GM21723 (cell line): ENCODE results near the gene LRCOL1.
"Not testable (repeated sequence)": the region's sequence is repeated elsewhere in the genome, so short reads cannot be mapped to it uniquely, and the experiment has no call there.

ENCODE experiments used
- ATAC-seq: cut with Tn5 transposase; IDR thresholded peaks from one replicate; pipeline ENCODE4 v1.9.1; 2021; ENCODE audit warnings: mild to moderate bottlenecking, moderate library complexity; ENCODE audit not compliant: unreplicated experiment

LRCOL1 gene

DNA sequence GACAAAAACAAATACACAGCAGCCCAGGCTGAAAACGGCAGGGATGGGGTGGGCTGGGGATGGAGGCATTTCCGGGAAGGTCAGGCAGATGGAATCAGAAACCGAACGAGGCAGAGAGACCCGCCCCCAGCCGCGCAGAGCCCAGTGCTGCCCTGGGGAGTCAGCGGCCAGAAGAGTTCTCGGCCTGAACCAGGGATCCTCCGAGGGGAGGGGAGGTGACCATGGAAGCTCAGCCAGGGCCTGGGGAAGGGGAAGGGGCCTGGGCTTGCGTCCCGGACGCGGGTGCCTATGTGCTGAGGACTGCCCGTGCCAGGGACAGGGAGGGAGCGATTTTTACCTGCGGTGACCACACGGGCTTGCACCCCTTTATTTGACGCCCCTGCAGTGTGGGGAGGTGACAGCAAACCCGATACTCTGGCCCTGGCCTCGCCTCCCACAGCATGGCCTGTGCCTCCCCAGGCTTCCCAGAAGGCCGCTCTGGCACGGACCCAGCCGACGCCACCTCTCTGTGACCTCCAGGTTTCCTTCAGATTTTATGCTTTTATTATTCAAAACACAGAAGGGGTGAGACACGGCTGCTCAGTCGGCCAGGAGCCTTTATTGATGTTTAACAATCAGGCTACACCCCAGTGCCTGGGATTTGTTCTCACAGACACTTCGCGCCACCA lies 7.7 kb downstream of the LRCOL1 start:
- no peak for ATAC-seq

DNA sequence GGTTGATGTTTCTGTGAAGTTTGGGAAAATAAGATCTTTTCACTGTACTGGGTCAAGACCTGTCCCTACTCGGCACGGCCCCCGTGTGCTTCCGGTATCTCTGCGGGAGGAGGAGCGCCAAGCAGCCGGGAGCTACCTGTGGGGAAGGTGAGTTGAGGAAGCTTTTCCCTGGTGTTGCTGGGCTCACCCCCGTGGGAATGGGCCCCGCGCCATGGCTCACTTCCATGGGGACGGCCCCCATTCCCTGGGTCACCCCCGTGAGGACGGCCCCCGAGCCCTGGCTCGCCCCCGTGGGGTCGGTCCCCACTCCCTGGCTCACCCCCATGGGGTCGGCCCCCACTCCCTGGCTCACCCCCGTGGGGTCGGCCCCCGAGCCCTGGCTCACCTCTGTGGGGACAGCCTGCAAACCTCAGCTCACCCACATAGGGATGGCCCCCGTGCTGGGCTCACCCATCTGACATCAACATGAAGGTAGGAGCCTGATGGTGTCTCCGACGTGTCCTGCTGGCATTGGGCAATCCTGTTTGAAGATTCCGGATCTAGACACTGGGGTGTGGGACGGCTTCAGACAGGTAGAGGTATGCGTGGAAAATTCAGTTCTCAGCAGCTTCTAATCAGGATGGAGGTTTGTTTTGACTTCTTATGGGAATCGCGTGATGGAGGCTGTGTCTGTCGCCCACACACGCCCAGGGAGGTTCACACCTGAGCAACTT lies 9.1 kb downstream of the LRCOL1 start:
- no peak for ATAC-seq

DNA sequence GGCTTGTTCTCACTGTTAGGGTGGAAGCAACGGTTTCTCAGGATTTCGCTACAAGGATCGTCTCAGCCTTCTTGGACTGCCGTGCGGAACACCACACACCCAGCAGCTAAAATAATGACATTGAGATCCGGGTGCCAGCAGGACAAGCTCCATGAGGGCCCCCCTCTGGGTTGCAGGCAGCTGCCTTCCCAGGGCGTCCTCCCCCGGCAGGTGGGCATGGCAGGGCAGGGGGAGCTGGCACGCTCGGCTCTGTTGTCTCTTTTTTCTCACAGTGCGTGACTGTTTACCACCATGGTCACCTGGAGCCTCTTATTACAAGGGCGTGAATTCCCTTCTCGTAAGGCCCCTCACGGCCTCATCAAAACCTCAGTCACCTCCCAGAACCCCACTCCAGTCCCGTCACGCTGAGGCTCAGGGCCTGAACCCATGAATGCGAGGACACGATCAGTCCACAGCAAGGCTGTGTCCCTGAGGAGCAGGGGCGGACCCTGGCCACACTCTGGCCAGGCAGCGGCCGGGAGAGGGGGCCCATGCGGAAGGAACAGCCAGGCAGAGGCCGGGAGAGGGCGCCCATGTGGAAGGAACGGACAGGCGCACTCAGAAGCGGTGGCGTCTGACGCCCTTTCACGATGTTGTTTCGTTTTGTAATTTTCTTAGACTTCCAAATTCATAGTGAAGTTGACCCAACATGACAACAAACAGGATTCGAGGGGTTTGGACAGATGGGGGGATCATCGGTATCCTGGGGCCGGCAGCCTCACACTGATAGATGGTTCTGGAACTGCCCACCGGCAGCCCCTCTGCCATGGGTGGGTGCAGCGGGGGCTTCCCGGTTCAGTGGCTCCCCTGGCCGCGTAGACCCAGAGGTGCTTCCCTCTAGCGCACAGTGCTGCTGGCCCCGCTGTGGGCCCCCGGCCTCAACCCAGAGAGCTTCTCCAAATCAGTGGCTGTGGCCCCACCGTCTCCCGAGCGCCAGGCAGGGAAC lies 10.0 kb downstream of the LRCOL1 start:
- no peak for ATAC-seq

DNA sequence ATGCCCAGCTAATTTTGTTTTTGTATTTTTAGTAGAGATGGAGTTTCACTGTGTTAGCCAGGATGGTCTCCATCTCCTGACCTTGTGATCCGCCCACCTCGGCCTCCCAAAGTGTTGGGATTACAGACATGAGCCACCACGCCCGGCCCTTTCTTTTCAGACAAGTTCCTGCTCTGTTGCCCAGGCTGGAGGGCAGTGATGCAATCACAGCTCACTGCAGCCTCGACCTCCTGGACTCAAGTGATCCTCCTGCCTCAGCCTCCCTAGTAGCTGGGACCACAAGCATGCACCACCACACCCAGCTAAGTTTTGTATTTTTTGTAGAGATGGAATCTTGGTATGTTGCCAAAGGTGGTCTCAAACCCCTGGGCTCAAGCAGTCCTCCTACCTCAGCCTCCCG lies 10.9 kb downstream of the LRCOL1 start:
- ATAC-seq = not testable (repeated sequence)

DNA sequence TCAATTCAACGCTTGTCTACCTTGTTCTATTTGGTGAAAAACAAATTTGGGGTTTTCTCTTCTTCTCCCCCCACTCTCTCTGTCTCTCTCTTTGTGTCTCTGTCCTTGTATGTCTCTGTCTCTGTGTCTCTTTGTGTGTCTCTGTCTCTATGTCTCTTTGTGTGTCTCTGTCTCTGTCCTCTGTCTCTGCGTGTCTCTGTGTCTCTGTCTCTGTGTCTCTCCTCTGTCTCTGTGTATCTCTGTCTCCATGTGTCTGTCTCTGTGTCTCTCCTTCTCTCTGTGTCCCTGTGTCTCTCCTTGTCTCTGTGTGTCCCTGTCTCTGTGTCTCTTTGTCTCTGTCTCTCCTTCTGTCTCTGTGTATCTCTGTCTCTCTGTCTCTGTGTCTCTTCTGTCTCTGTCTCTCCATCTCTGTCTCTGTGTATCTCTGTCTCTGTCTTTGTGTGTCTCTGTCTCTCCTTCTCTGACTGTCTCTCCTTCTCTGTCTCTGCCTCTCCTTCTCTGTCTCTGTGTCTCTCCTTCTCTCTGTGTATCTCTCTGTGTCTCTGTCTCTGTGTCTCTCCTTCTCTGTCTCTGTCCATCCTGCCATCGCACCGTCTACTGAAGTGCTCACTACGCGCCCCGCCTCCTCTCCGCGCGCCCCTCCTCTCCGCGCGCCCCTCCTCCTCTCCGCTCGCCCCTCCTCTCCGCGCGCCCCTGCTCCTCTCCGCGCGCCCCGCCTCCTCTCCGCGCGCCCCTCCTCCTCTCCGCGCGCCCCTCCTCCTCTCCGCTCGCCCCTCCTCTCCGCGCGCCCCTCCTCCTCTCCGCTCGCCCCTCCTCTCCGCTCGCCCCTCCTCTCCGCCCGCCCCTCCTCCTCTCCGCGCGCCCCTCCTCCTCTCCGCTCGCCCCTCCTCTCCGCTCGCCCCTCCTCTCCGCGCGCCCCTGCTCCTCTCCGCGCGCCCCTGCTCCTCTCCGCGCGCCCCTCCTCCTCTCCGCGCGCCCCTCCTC lies 12.8 kb downstream of the LRCOL1 start:
- no peak for ATAC-seq

DNA sequence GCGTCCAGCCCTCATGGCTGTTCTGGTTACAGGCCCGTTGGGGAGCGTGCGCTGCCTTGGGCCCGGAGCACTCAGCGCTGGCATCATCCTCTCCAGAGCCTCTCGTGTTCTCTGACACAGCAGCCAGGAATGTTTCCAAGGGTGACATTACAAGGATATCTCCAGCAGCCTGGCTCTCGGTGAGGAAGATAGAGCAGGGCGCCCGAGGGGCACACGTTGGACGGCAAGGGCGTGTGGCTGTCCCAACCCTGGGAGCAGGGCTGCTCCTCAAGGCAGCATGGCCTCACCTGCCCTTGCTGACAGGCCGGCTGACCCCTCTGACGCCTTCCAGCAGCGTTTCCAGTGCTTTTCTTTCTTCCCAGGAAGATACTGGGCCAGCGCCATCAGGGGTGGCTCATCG lies 14.4 kb downstream of the LRCOL1 start:
- no peak for ATAC-seq

DNA sequence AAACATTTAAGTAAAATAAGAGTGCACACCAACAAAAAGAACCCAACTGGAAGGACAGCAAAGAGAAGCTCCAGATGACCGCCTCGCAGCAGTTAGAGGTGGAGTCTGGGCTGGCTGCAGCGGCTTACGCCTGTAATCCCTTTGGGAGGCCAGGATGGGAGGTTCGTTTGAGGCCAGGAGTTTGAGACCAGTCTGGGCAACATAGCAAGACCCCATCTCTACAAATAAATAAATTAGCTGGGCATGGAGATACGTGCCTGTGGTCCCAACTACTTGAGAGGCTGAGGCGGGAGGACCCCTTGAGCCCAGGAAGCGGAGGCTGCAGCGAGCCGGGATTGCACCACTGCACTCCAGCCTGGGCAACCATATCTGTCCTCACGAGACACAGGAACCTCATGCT lies 15.2 kb downstream of the LRCOL1 start:
- ATAC-seq = no peak

DNA sequence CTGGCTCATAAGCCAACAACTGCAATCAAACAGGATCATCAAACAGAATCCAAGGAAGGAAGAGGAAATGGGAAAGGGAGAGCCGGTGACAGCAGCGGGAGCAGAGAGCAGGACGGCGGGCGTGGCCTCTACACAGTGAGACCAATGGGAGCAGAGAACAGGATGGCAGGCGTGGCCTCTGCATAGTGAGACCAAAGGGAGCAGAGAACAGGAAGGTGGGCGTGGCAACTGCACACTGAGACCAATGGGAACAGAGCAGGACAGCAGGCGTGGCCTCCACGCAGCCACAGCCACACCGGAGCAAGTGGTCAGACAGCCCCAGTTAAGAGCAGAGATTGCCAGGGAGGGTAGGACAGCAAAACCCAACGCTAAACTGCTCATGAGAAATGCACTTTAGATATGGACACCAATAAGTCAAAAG lies 16.4 kb downstream of the LRCOL1 start:
- no peak for ATAC-seq

DNA sequence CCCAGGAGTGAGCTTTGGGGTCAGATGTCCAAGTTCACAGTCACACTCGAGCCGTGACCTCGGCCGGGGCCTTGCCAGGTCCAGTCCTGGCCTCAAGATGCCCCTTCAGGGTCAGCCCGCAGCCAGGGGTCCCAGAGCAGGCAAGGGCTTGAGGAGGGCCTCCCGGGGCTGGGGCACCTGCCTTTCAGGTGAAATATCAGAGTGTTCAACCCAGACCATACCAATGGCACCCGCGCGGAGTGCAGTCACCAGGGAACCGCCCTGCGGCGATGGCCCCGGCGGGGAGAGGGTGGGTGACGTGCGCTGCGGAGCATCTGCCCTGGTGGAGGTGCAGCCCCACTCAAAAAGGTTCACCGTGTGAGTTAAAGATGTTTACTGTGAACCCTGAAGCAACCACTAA lies 16.9 kb downstream of the LRCOL1 start:
- no peak for ATAC-seq

DNA sequence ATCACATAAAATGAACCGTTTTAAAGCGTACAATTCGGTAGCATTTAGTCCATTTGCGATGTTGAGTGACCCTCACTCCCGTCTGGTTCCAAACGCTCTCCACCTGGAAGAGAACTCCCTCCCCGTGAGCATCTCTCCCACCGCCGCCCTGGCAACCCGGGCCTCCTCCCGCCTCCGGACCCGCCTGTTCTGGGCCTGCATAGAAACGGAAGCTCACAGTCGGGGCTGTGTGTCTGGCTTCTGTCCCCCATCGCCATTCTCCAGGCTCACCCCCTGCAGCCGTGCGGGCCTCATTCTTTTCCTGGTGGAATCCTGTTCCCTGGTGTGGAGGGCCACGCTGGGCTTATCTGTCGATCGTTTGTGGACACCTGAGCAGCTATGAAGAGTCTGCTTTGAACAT lies 17.3 kb downstream of the LRCOL1 start:
- ATAC-seq = no peak

DNA sequence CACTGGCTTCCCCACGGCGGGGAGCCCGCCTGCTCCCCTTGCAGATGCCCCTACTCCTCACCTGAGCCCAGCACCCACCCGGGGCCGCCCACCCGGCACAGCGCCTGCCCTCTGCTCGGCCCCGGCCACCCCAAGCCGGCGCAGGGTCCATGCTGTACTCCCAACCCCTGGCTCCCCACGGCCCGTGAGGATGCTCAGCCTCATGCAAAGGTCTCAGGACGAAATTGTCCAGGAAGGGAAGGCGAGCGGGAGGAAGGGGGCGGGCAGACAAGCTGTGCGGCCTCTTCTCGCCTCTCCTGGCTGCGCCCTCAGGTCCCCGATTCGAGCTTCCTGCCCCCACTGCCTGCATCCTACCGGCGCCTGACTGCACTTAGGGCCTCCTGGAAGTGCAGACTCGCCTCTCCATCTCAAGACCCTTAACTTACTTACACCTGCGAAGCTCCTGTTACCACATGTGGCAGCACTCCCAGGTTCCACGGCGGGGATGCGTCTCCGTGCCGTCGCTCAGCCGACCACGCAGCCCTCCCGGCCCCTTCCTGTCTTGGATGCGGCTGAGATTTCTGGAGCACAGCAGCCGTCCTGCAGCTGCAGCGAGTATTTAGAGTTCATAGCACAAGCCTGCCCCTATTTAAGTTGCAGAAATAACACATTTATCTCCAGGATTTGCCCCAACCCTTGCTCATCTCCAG lies 18.0 kb downstream of the LRCOL1 start:
- ATAC-seq = no peak

DNA sequence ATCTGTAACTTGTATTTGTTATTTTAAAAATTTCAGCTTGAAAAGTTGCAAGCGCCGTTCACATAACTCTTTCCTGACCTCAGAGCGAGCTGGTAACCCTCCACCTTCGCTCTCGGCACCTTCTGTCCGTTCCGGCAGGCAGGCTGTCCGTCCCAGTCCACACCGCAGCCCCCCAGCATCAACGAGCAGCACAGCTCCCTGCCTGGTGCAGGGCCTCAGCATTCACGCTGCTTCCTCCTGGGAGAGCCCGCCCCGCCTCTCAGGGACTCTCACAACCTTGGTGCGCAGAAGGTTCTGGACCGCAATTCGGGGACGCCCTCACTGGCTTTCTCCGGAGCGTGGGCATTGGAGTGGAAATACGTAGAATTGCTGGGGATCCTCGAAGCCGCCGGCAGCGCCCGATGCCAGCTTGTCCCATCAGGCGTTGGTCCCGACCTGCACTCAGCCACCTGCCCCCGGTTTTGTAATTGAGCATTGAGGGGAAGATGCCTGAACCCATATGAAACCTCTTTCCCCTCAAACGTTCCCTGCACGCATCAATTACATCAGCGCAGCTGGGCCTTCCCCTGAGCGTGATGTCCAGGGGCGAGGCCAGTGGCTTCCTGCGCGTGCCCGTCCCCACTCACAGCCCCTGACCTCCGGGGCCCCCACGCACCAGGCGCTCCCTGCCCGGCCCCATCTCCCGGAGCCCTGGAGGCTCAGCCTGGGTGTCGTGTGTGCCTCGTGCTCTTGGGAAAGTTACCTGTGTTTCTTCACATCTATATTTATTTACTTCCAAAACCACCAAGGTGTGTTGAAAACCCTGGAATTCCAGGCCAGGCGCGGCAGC lies 19.1 kb downstream of the LRCOL1 start:
- no peak for ATAC-seq

DNA sequence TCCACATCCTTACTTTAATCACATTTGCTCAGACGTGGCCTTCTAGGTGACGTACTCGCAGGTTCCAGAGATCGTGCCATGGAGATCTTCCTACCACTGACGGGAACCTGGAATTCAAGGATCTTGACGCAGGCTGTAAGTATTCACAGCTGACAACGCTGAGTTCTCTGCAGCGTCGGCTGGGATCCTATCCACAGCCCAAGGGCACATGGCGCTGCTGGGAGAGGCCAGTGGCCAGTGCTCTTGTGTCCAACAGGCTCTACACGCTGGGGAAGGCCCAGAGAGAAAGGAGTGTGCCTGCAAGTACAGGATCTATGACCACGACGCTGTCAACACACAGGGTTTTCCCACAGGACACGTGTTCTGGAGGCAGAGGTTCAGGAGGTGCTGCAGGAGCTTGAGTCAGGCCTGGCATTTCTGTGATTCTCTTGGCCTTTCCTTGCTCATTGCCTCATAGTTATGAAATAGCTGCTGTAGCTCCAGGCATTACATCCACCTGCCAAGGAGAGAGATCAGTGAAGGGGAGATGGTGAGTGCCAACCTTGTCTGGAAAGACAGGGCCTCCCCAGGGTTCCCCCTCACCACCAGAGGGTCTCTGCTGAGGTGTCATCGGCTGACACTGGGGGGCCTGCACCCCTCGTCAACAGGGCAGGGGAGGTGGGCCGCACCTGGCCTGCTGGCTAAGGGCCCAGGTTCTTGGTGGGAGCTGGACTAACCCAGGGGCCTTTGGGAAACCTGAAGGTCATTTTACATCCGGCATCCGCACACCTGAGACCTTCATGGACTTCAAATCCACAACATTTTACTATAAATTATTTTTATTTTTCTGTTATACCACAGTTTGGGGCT lies 21.3 kb downstream of the LRCOL1 start:
- ATAC-seq = no peak

DNA sequence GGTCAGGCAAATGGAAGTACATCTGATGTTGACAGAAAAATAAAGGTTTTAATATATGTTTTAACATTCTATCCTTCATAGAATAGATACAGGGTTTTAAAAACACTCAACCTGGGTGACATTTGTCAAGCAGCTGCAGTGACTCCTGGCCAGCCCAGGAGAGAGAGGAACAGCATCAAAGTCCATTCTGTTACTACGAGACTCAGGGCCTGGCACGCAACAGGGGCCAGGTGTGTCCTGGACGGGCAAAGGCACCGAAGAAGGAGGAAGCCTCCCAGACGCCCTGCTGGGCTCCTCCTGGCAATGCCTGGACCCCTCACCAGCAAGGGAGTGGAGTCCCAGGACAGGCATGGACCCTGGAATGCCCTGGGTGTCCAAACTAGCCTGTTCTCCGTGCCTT lies 22.1 kb downstream of the LRCOL1 start:
- no peak for ATAC-seq

DNA sequence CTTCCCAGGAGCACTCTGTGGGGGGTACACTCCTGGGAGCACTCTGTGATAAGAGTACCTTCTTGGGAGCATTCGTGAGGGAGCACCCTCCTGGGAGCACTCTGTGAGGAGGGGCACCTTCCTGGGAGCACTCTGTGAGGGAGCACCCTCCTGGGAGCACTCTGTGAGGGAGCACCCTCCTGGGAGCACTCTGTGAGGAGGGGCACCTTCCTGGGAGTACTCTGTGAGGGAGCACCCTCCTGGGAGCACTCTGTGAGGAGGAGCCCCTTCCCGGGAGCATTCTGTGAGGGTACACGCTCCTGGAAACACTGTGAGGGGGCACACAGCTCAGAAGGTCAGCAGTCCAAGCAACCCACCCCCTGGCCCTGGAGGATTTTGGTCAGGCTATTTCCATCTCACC lies 22.6 kb downstream of the LRCOL1 start:
- no peak for ATAC-seq

DNA sequence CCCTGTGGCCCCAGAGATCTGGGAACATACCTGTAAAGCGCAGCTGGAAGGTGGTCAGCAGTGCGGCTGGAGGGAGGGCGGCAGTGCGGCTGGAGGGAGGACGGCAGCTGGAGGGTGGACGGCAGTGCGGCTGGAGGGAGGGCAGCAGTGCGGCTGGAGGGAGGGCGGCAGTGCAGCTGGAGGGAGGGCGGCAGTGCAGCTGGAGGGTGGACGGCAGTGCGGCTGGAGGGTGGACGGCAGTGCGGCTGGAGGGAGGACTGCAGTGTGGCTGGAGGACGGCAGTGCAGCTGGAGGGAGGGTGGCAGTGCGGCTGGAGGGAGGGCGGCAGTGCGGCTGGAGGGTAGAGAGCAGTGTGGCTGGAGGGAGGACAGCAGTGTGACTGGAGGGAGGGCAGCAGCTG lies 23.5 kb downstream of the LRCOL1 start:
- ATAC-seq = no peak

DNA sequence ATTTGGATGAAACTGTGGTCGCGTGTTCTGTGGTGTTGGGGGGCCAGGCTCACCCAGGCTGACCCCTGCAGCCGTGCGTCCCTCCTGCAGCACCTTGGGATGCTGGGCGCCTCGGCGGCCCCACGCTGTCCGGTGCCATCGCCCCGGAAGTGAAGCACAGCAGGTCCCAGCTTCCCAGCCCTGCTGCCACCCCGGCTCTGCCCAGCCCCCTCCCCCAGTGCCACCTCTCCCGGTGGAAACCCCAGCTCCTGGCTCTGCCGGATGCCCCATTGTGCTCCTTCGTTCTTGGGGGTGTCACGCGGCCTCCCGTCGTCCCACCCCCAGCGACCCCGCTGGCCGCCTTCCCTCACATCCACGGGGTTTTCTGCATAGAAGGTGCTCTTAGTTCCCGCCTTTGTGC lies 25.2 kb downstream of the LRCOL1 start:
- no peak for ATAC-seq

DNA sequence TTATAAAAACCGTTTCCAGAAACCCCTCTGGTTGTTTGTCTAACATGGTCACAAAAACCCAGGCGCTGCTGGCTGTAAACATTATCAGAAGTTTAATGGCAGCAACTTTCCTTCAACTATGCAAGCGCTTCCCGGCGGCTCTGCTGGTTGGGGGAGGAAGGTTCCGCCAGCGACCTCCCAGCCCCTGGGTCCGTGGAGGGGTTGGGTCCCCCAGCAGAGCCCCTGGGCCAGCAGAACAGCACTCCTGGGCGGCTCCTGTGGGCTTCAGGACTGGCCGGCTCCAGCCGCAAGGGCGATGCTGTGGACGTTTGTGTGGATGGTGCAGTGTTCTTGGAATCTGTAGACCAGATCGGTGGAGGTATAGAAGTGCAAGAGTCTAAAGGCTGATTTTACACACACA lies 26.0 kb downstream of the LRCOL1 start:
- ATAC-seq = no peak
